Posterior vena cava (tissue), 2 donors: ENCODE data around the gene MARCHF9. TPM values are rescaled to one million over a fixed set of nuclear protein-coding genes. Genes with fewer than 3 reads are reported as not detected.

Source experiments
- DNase-seq: peaks from one replicate; pipeline ENCODE4 v3.0.0-alpha.2; 2020; ENCODE audit warnings: low spot score
- intact Hi-C, 2 donors: fragments of 100-400 bp; cut with DNase I; formaldehyde crosslinking; loops; one replicate each; pipeline versions ENCODE4 v1.14.1 to v1.14.2; 2022 to 2023
- total RNA-seq, 2 donors: library from RNA; stranded (reverse); fragmentation: NEBNext Ultra II Directional; extraction: Animal tissue kit (Norgen Biotek cat#: 25700); gene quantifications; one replicate each; pipeline ENCODE4 v1.2.1, GENCODE V29; 2021
- donor health status: DM: yes; HTN: yes; CAD: no.
- donor health status: DM: yes; HTN: yes; CAD: no.

The MARCHF9 gene
- total RNA-seq, 2 donors from 2014 or later = 7.4 to 9.4 TPM

DNA sequence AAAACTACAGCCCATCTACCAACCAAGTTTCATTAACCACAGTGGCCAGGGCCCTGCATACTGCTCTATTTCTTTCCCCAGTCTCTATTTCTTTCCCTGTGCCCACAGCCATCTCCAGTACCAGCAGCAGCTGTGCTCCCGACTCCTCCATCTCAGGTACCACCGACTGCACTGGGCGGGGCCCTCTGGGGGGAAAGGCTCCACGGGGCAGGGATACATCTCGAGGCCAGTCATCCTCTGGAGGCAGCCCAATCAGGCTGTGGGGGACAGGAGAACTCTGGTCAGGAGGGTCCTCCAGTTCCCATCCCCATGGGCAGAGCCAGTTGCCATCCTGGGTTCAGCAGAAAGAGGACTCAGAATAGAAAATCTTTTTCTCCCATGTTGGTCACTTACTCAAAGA is 5.8 kb upstream of the MARCHF9 start:
- intact Hi-C loops = no loop called here
- DNase-seq = no peak

DNA sequence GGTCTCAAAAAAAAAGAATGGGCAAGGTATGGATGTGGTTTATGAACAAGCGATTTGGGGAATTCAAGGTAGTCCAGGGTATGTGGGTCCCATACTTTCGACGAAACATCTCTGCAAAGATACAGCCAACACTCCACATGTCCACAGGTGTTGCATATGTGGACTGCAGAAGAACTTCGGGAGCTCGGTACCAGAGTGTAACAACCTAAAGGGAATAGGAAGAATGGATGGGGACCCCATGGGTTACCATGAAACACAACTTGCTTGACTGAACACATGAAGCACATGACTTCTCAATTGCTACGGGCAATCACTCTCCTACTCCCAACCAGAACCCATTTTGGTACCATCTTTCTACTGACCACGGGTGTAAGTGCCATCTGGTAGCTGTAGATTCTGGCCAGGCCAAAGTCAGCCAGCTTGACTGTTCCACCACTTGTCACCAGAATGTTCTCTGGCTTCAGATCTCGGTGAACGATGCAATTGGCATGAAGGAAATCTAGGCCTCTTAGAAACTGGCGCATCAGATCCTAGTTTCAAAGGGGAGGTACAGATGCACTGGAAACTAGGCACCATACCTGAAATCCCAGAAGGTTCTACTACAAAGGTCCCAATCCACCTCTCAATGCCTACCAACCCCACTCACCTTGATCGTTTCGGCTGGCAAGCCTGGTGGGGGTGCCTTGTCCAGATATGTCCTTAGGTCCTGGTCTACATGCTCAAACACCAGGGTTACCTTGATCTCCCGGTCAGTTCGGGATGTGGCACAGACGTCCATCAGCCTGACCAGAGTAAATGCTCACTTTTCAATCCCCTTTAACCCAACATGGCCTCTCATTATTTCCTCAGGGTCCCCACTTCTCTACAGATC is 4.1 kb upstream of the MARCHF9 start:
- intact Hi-C loops = no loop called here
- no peak for DNase-seq

DNA sequence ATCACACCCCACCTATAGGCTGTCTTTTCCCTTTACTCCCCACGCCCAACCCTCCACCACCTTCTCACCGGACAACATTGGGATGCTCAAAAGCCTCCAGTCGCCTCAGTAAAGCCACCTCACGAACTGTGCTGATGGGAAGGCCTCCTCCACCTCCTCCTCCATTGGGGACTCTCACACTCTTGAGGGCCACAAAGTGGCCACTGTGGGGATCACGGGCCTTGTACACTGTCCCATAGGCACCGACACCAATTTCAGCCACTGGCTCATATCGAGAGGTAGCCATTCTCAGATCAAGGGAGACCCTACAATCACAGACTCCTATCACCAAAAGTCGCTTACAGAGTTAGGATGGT is 3.5 kb upstream of the MARCHF9 start:
- intact Hi-C loops = no loop called here
- DNase-seq = no peak

DNA sequence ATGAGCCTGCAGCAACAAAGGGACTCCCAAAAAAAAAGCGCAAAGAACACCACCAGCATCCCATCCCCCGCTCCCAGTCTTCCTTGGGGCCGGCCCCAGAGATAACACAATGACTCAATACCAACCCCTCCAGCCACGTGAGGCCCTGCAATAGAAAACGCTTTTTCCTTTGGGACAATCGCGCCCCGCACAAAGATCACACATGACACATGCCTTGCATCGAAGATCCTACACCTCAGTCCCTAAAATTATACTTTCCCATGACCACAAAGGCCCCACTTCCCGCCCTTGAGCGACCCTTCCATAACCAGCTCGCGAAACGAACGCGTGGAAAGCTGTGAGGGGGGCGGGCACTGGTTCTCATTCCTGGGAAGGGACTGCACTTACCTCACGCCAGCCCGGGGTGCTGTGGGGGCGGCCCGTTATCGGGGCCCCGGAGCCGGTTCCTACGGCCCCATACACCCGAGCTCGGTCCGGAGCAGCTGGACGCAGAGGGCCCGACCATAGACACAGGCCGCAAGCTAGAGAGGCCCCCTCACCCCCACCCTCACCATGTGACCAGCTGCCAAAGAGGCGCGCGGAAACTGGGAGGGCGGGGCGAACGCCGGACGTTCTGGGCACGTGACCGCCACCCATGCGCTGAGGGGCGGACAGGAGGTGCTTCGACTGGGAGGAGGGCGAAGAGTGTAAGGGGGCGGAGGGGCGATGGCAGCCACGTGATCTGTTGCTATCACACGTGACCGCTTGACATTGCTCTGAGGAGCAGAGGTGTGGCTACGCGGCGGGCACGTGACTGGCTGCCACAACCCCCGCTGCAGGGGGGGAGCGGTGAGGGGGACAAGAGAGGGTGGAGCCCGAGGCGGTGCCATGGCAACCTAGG is 2.9 kb upstream of the MARCHF9 start, which contains the start of gene CDK4:
CDK4 (minus strand) TSS at position 523 of the 880 bp plus-strand sequence. CDS start 593 bp downstream, outside the sequence.
- intact Hi-C loops = no loop called here
- peak; percentile 100 for DNase-seq

DNA sequence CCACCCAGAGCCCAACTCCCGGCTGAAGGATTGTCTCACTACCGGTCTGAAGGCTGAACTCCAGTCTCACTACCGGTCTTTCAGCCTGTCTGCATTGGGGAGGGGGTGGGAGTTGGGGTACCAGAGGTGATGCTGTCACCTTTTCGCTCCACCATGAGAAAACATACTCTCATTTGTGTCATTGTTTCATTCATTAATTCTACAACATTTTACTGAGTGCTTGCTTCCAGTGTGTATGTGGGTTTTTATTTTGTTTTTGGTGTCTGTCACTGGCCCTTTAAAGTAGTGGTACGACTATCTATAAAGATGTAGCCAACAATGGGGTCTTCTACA is 2.3 kb upstream of the MARCHF9 start:
- intact Hi-C loops = no loop called here
- DNase-seq = no peak

DNA sequence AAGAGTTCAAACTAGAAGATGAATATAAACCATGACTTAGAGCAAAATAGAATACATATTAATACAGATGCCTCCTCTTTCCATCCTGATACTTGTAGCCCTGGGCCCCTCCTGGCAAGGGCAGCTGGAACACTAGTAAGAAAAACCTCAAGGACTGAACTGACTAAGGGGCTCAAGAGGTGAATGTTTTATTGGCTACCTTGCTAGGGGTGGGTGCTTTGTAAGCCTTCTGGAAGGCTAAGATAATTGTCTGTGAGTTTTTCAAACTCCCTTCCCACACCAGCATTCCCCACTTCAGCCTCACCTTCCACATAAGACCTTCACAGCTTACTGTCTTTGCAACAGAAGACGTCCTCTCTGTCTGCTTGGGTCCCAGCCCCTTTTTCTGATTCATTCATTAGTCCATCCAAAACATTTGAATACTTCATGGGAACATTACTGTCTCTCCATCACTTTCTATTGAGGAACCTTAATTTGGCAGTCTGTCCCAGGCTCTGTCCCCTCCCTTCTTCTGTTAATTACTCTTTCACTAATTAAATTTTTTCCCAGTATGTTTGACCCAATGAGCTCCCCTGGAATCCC is 1.1 kb upstream of the MARCHF9 start:
- no peak for DNase-seq
- intact Hi-C loops = loop anchor here in 1 of 2 donors (1.0 kb wide), 1 partner anchor 142 kb away; no protein-coding TSS in a partner anchor

DNA sequence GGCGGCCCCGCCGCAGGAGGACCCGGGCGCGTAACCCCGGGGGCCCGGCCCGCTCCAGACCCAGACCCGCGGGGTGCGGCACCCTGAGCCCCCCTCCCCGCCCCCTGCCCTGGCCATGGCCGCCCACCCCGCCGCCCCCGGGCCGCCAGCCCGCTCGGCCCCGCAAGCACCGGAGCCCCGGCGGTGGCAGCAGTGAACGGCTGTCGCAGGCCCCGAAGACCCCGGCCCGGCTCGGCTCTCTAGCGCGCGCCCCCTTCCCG is 221 bp downstream of the MARCHF9 start:
- intact Hi-C loops = no loop called here
- DNase-seq = no peak

DNA sequence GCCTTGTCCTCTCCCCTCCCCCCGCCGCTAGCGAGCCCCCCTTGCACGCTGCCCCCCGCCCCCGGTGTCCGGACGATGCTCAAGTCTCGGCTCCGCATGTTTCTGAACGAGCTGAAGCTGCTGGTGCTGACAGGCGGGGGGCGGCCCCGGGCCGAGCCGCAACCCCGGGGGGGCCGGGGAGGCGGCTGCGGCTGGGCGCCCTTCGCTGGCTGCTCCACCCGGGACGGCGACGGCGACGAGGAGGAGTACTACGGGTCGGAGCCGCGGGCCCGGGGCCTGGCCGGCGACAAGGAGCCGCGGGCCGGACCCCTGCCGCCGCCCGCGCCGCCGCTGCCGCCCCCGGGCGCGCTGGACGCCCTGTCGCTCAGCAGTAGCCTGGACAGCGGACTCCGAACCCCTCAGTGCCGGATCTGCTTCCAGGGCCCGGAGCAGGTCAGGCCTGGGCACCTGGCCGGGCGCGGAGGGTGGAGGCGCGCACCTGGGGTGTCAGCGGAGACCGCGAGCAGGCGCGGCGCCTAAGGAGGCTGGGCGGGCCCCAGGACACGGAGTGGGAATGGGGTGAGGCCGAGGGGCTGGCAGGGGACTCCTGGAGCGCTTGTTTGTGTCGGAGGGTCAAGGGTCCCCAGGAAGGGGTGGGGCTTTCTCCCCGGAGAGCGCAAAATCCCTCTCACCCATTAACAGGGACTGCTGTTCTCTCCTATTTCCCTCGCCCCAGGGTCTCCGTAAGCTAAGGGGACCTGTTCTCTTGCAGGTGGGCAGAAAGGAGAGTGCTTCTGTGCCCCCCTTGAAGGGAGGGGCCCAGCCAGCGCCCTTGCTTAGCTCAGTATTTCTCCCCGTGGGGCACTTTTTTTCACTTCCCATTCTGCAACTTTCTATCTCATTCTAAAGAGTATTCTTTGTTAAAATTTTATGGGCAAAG is 810 bp downstream of the MARCHF9 start:
- no peak for DNase-seq
- intact Hi-C loops = no loop called here

DNA sequence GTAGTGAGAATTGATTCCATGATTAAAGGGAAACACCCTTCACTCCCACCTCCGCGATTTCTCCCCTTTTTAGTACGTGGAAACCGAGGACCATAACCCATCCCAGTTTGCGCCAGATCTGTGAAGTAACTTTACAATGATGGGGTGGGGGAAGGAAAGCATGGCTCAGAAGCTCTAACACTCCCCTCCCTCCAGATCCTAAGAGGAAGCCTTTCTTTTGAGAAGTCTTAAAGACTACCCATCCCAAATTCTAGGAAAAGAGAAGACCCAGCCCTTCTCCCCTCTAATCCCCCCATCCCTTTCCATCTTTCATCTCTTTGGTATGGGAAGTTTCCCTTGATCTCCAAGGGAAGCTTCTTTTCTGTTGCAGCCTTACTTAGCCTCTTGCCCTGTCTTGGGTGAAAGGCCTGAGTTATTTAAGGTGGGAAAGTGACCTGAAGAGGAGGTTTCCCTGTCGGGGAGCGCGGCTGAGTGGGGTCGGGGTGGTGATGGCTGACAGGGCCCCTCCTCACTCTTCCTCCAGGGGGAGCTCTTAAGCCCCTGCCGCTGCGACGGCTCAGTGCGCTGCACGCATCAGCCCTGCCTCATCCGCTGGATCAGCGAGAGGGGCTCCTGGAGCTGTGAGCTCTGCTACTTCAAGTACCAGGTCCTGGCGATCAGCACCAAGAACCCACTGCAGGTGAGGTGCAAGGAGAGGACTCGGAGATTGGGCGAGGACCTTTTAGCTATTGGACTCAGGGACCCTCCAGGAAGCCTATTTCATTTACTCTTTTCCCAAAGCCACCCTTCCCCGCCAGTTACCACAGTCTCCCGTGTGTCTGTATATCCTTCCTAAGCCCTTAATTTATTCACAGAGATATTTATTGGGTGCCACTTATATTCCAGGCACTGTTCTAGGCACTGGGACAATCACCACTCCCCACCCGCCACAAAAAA is 1.8 kb downstream of the MARCHF9 start:
- intact Hi-C loops = no loop called here
- DNase-seq = no peak

DNA sequence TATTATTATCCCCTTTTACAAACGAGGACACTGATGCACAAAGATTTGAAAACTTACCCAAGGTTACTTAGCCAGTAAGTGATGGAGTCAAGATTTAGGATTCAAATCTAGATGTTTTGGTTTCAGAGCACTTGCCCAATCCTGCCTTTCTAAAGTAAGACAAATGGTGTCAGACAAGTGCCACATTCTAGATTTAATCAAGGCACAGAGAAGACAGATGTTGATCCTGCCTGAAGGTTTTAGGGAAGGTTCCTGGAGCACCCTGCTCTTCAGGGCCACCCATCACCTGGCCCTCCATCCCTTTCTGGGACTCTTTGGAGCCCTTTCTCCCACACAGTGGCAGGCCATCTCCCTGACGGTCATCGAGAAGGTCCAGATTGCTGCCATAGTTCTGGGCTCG is 2.9 kb downstream of the MARCHF9 start:
- DNase-seq = no peak
- intact Hi-C loops = no loop called here

DNA sequence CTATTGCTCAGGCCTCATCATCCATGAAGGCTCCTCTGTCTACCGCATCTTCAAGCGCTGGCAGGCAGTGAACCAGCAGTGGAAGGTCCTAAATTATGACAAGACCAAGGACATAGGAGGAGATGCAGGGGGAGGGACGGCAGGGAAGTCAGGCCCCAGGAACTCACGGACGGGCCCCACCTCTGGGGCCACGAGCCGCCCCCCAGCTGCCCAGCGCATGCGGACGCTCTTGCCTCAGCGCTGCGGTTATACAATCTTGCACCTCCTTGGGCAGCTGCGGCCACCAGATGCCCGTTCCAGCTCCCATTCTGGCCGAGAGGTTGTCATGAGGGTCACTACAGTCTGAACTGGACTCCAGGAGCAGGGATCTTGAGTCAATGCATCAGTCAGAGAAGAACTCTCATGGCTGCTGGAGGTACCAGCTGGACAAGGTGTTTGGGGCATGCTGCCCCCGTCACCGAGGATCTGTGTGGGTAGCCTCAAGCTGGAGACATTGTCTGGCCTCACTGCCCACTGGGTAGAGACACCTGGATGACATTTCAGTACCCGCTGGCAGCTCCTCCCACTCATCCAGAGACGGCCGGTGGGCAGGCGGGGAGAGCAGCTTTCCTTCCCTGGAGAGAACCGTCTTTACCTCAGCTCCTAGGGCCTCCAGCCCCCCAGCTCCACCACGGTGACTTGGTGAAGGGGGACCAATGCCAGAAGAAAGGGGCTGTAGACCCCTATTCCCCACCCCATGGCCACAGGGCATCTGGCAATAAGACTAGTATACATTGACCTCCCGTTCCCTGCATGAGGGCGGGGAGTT is 3.9 kb downstream of the MARCHF9 start:
- no peak for DNase-seq
- intact Hi-C loops = no loop called here

DNA sequence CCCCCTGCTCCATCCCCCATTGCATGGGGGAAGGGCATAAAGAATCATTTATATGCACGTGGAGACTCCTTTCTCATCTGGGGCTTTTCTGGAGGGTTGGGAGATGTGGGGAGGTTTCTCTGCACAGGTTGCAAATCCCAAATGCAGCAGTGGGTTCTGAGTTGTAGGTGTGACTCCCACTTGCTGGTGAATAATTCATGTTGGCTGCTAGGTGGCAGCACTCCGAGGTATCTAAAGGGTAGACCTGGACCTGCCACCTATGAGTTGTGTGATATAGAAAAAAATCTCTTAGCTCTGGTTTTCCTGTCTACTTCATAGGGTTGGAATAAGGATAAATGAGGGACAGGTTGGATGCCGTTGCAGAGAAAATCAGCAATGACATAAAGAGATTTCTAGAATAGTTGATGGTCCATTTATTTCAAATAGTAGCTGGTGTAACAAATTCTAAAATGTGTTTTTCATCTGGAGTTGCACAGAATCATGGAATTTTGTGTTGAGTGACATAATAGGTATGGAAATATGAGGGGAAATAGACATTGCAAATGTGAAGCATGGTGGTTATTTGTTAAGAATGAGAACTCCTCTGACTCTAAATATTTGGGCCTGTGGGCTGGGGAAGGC is 4.6 kb downstream of the MARCHF9 start:
- no peak for DNase-seq
- intact Hi-C loops = no loop called here

DNA sequence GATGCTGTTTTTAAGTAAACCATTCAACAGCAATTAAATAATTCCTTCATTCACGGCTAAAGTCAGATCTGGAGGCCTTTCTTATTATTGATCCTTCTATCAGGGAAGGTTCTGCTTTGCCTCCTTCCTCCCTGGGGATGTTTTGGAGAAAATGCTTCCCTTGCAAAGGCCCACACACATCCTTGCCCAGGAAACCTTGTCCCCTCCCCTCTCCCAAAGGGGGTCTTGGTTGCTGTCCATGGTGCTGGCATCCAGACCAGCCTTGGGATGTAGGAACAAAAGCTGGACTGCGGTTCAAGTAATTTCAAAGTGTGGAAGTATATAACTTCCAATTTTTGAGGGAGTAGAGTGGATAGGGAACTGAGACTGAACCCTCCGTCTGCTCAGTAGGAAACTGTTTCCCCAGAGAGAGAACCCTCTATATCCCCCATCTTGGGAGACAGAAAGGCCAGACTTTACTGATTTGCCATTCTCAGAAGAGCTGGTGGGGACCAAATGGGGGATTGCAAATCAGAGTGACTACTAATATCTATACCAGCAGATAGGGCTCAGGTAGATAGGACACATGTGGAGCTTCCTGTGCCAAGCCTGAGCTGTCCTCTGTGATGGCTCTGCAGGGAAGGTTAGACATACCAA is 5.6 kb downstream of the MARCHF9 start:
- intact Hi-C loops = no loop called here

DNA sequence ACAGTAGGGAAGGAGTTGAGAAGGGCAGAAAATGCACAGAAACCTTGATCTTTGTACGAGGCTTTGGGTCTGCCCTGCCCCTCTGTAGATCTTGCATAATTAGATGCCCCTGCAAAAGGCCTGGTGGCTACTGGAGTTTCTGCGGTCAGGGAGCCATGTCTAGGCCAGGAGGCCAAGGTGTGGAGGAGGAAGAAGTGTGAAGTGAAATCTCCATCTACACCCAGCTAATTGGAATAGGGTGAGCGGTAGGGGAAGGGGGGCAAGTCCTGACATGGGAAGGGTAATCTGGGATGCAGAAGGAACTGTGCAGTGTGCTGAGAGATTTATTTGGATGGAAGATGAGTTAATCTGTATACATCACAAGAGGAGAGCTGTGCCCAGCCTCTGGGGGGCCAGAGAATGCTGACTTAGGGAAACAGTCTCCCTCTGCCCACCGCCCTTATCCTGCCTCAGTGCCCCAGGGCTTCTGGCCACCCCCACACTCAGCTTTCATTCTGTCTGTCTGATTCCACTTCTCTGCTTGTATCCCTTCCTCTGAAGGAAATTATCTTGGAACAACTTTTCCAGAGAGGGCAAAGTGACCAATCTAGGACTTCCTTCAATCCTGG is 6.6 kb downstream of the MARCHF9 start:
- intact Hi-C loops = no loop called here
- no peak for DNase-seq

More for the DNA sequence above, 5.6 kb downstream of the MARCHF9 start:
- no peak for DNase-seq

DNA sequence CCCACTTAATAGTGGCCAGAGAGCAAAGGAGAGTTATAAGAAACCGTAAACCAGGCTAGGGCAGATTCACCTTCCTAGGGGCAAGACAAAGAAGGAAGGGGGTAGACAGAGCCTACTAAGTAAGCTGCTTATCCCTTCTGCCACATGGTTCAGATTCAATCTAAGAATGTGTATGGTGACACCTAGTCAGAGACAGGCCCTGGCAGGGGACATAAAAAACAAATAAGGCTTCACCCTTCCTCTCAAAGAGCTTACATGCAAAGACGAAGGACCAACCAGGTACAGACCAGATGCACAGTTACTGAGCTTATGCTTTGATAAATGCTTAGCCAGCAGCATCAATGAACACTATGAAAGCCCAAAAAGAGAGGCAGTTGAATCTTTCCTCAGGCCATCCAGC is 7.6 kb downstream of the MARCHF9 start:
- intact Hi-C loops = no loop called here
- DNase-seq = no peak
